Upper lobe of right lung (tissue), 1 donor: Measurements from ENCODE around the gene NDUFS5. TPM values are rescaled to one million over a fixed set of nuclear protein-coding genes. Genes with fewer than 3 reads are reported as not detected.

Experiments used
- ATAC-seq: fragments of 200-7000 bp; cut with Tn5 transposase; one replicate; pipeline ENCODE4 v1.9.1; 2020; ENCODE audit warnings: mild to moderate bottlenecking, moderate library complexity
- DNase-seq: peaks from one replicate; pipeline ENCODE4 v3.0.0-alpha.2; 2020
- H3K27ac ChIP-seq: fragments of 200-600 bp; one replicate; pipeline ENCODE4 v1.8.0; 2022
- H3K27me3 ChIP-seq: fragments of 200-600 bp; one replicate; pipeline ENCODE4 v1.8.0; 2022; ENCODE audit warnings: mild to moderate bottlenecking
- H3K36me3 ChIP-seq: fragments of 200-600 bp; one replicate; pipeline ENCODE4 v1.8.0; 2022
- H3K4me1 ChIP-seq: fragments of 200-600 bp; one replicate; pipeline ENCODE4 v1.8.0; 2022
- H3K4me3 ChIP-seq: fragments of 200-600 bp; one replicate; pipeline ENCODE4 v1.8.0; 2022; ENCODE audit warnings: mild to moderate bottlenecking
- H3K9me3 ChIP-seq: fragments of 200-600 bp; one replicate; pipeline ENCODE4 v1.8.0; 2022
- CTCF ChIP-seq: fragments of 200-600 bp; IDR thresholded peaks from one replicate; pipeline ENCODE4 v1.8.0; 2022; ENCODE audit warnings: antibody characterized with exemption
- intact Hi-C: fragments of 100-400 bp; cut with DNase I; formaldehyde crosslinking; loops from one replicate; pipeline ENCODE4 v1.11.0; 2022
- total RNA-seq: library from RNA; stranded (reverse); fragmentation: NEBNext Ultra II Directional; extraction: Animal tissue kit (Norgen Biotek cat#: 25700); gene quantifications from one replicate; pipeline ENCODE4 v1.2.1, GENCODE V29; 2021
- donor health status: DM: no; HTN: yes; CAD: no; lungs with severe emphysema.

The NDUFS5 gene
- total RNA-seq, 1 donor from 2014 or later: 154 TPM

DNA sequence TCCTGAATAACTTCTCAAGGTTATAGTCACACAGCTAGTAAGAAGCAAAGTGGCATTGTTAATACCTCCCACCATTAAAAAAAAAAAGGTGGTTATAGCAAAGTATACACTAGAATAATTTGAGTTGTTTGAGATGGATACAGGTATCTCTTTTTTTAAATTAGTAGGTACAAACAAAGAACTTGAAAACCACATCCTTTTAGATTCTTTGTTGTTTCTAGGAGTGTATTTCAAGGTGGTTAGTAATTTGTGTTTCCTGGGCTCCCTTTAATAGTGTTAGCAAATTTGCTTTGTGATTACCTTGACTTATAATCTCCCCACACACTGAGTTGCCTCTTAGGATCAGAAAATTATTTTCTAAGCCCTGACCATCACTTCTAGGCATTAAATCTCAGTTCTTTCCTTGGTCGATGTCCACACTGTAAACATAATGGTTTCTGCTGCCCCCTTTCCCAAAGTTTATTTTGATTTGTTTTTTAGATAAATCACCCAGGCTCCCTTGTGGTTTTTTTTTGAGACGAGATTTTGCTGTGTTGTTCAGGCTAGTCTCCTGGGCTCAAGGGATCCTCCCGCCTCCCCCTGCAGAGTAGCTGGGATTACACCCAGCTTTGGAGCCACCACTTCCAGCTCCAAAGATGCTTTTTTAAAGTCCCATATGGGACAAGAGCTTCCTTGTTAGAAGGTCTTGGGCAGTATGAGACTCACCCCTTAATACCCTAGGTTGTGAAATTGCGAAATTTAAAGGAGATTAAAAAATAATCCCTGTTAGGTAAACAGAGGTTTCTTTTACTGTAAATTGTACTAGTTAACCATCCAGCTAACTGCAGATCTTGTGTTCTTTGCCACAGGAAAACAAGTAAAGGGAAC is 28.9 kb upstream of the NDUFS5 start:
- ATAC-seq: no peak
- peak overlapping the region; percentile 18 for H3K27ac ChIP-seq
- no peaks in the 10 kb centered on the region for H3K9me3 ChIP-seq
- H3K4me3 ChIP-seq: no peak overlapping the region
- intact Hi-C loops: no loop called here
- peaks cover 69% of the 10 kb centered on the region for H3K36me3 ChIP-seq
- no peaks in the 10 kb centered on the region for H3K27me3 ChIP-seq
- DNase-seq: no peak
- no peak for TF ChIP-seq CTCF
- peaks cover 15% of the 10 kb centered on the region for H3K4me1 ChIP-seq

DNA sequence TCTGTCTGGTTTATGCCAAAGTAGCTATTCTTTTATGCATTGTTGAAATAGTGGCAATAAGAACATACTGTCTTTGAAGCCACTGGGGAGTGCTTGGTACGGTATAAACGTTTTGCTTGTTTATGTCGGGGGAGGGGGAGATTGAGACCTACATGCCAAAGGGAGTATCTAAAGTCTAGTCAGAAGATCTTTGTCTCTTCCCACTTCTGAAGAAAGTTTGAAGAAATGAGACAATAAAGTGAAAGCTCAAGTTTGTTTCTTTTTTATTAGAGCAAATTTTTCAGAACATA is 28.3 kb upstream of the NDUFS5 start:
- Histone ChIP-seq H3K4me1 (peaks cover 9% of the 10 kb centered on the region), H3K27ac (no peak overlapping the region), H3K4me3 (no peak overlapping the region), H3K36me3 (peaks cover 75% of the 10 kb centered on the region), H3K27me3 (no peaks in the 10 kb centered on the region), H3K9me3 (no peaks in the 10 kb centered on the region)
- intact Hi-C loops: no loop called here
- no peak for ATAC-seq
- no peak for DNase-seq
- no peak for TF ChIP-seq CTCF

DNA sequence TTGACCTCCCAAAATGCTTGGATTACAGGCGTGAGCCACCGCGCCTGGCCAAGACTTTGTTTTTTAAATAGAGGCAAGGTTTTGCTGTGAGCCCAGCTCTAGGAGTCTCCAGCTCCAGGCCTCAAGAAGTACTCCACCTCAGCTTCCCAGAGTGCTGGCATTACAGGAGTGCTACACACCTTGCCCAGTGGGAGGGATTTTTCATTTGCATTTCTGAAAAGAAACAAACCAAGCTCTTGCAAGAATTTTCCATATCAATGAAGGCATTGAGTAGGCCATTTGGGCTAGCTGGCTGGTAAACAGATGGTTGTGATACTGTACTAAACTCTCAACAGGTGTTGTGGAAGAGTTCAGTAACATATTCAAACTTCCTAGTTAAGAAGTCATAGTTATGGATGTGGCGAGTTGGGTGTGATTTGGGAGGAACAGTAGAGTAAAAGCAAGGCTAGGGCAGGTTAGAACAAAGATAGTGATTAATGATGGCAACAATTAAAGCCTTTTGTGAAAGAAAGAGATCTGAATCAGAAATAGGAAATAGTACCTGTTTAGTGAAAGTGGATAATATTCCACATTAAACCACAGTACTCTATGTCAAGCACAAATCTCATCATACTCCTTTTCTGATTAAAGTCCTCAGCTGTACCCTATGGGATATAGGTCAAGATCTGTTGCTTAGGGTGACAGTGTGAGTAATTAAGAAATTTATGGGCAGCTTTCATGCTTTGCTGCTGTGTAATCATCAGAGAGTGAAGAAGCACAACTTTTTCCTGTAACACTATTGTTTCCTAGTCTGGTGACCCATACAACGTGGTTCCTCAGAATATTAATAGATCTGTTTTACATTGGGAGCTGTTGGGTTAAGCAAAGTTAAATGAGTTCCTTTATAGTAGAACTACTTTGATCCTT is 24.4 kb upstream of the NDUFS5 start:
- TF ChIP-seq CTCF: no peak
- DNase-seq (no peak), ATAC-seq (no peak)
- no peak overlapping the region for H3K27ac ChIP-seq
- H3K36me3 ChIP-seq: peaks cover 92% of the 10 kb centered on the region
- no peaks in the 10 kb centered on the region for H3K27me3 ChIP-seq
- intact Hi-C loops: no loop called here
- H3K9me3 ChIP-seq: no peaks in the 10 kb centered on the region
- H3K4me1 ChIP-seq: peaks cover 9% of the 10 kb centered on the region
- H3K4me3 ChIP-seq: no peak overlapping the region

- H3K4me3 ChIP-seq: no peak overlapping the region
- ATAC-seq: no peak
- DNase-seq: no peak
- intact Hi-C loops: no loop called here
- peaks cover 95% of the 10 kb centered on the region for H3K36me3 ChIP-seq
- H3K9me3 ChIP-seq: no peaks in the 10 kb centered on the region
- H3K4me1 ChIP-seq: no peaks in the 10 kb centered on the region
- H3K27ac ChIP-seq: no peak overlapping the region
- no peaks in the 10 kb centered on the region for H3K27me3 ChIP-seq
- no peak for TF ChIP-seq CTCF
Measured at GRCh38 chr1:39003281-39003680, 22.9 kb upstream of the NDUFS5 start.

DNA sequence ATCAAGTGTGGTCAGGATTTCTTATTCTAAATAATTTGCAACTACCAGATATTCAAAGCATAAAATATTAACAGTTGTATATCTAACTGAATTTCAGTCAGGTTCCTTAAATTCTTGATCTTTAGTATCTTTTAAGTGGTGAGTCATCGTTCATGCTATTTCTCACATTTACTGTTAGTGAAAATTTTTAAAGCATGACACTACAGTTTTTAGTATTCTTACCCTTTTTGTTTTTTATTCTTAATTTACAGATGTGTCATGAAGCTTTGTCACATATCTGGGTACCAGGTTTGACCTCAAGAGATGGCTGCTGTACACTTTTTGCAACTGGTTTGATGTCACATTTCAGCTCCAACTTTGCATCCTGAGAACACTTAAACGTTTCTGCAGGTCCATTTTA is 22.4 kb upstream of the NDUFS5 start:
- TF ChIP-seq CTCF: no peak
- H3K9me3 ChIP-seq: no peaks in the 10 kb centered on the region
- H3K4me3 ChIP-seq: no peak overlapping the region
- intact Hi-C loops: no loop called here
- no peaks in the 10 kb centered on the region for H3K27me3 ChIP-seq
- no peak for DNase-seq
- ATAC-seq: no peak
- no peak overlapping the region for H3K27ac ChIP-seq
- no peaks in the 10 kb centered on the region for H3K4me1 ChIP-seq
- peaks cover 90% of the 10 kb centered on the region for H3K36me3 ChIP-seq
